ENCODE results near the gene AMHR2. TPM values are rescaled to one million over a fixed set of nuclear protein-coding genes. Genes with fewer than 3 reads are reported as not detected.
A peak's percentile ranks its signal among the peaks of the same experiment; 100 is the strongest.

The AMHR2 gene
- polyA plus RNA-seq, 2 donors, result 0.08 TPM; not detected in 1

DNA sequence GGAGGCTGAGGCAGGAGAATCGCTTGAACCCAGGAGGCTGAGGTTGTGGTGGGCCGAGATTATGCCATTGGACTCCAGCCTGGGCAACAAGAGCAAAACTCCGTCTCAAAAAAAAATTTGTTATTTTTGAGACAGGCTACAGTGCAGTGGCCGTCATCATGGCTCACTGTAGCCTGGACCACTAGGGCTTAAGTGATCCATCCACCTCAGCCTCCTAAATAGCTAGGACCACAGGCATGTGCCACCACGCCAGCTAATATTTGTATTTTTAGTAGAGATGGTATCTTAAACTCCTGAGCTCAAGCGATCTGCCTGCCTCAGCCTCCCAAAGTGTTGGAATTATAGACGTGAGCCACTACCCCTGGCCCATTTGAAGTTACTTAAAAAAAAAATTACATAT is 27.3 kb downstream of the AMHR2 start:
- 87 to 93% methylated on average over 7 of the region's 7 CpGs for WGBS, 2 donors
- Histone ChIP-seq H3K27me3 (ENCODE audit: control insufficient read depth in 1 of 2, insufficient read depth in 2 of 2, low read length in 2 of 2) (no peaks in the 10 kb centered on the region), H3K4me3 (ENCODE audit: low read depth in 1 of 2, low read length in 2 of 2) (no peak overlapping the region), H3K27ac (ENCODE audit: low read depth in 2 of 2, low read length in 1 of 2) (no peak overlapping the region), H3K4me1 (ENCODE audit: control insufficient read depth in 2 of 2, insufficient read depth in 2 of 2, low read length in 1 of 2) (peaks cover 0 to 3% of the 10 kb centered on the region in 2 donors), H3K36me3 (ENCODE audit: control insufficient read depth in 2 of 2, insufficient read depth in 2 of 2, low read length in 1 of 2) (peaks cover 0 to 9% of the 10 kb centered on the region in 2 donors), H3K9me3 (ENCODE audit: control insufficient read depth in 2 of 2, insufficient read depth in 1 of 2, low read depth in 1 of 2, low read length in 1 of 2) (no peaks in the 10 kb centered on the region)

DNA sequence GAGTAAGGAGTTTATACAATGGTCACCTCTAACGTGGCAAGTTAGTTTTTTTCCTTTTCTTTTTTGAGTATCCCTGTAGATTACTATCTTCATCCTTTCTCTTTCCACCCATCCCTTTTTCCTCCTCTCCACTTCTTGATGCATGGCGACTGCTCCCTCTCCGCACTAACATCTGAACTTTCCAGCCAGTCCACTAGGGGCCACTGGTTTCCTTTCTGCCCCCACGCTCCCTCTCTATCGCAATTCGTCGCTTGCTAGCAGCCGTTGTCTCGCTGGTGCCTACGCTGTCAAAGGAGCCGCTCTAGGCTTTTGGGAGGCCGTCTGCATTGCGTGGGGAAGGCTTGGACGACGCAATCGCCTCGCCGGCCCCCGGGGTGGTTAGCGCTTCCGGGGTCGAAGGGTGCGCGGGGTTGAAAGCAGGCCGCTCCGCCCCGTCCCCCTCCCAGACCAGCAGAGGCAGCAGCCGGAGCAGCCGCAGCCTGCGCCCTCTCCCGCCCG is 28.1 kb downstream of the AMHR2 start, which contains the start of gene PCBP2:
TSS of gene PCBP2 (plus strand) at position 442 of the 498 bp plus-strand sequence. CDS start 2,699 bp downstream, outside the sequence.
- H3K36me3 ChIP-seq (ENCODE audit: control insufficient read depth in 2 of 2, insufficient read depth in 2 of 2, low read length in 1 of 2), result peaks cover 2 to 13% of the 10 kb centered on the region in 2 donors
- peaks cover 0 to 3% of the 10 kb centered on the region in 2 donors for H3K4me1 ChIP-seq (ENCODE audit: control insufficient read depth in 2 of 2, insufficient read depth in 2 of 2, low read length in 1 of 2)
- H3K9me3 ChIP-seq (ENCODE audit: control insufficient read depth in 2 of 2, insufficient read depth in 1 of 2, low read depth in 1 of 2, low read length in 1 of 2), result no peaks in the 10 kb centered on the region
- 0% methylated on average over 24 to 31 of the region's 32 CpGs for WGBS, 2 donors
- no peaks in the 10 kb centered on the region for H3K27me3 ChIP-seq (ENCODE audit: control insufficient read depth in 1 of 2, insufficient read depth in 2 of 2, low read length in 2 of 2)
- H3K27ac ChIP-seq (ENCODE audit: low read depth in 2 of 2, low read length in 1 of 2), result peak within 1 kb of the TSS; percentile 97 to 99
- H3K4me3 ChIP-seq (ENCODE audit: low read depth in 1 of 2, low read length in 2 of 2), result peak within 1 kb of the TSS; percentile 81 to 85

DNA sequence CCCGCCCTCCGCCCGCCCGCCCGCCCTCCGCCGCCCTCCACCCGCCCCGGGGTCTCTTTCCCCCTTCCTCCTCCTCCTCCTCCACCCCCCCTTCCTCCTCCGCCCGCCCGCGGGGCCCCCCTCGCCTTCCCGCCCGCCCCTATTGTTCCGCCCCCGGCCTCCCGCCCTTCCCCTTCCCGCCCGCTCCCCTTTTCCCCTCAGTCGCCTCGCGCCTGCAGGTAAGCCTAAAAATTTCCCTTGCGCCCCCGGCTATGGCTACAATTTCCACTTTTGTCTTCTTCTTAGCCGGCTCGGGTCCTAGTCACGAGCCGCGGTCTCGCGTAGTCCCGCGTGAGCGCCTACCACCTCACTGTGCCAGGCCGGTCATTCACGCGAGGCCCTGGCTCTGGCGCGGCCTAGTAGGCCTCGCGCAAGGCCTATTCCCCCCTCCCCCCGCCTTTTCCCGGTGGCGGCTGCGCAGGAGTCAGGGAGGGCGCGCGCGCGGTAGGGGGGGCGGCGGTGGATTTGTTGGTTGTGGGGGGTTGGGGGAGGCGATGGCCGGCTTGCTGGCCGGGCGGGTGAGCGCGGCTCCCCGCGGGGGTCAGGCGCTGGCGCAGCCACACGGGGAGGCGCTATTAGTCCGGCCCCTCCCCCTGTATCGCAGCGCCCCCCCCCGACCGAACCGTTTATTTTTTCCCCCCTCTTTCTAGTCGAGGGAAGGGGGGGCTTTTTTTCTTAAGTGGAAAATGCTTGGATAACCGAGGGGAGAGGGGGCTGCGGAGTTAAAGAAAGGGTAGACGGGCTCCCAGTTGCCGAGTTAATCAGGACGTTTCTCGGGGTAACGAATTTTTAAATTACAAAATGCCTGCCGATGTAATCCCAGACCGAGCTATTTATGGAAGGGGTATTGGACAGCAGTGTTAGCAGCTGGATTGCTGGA is 28.8 kb downstream of the AMHR2 start:
- peaks cover 0 to 3% of the 10 kb centered on the region in 2 donors for H3K4me1 ChIP-seq (ENCODE audit: control insufficient read depth in 2 of 2, insufficient read depth in 2 of 2, low read length in 1 of 2)
- H3K9me3 ChIP-seq (ENCODE audit: control insufficient read depth in 2 of 2, insufficient read depth in 1 of 2, low read depth in 1 of 2, low read length in 1 of 2), result no peaks in the 10 kb centered on the region
- H3K4me3 ChIP-seq (ENCODE audit: low read depth in 1 of 2, low read length in 2 of 2), result peak overlapping the region; percentile 81 to 85
- no peaks in the 10 kb centered on the region for H3K27me3 ChIP-seq (ENCODE audit: control insufficient read depth in 1 of 2, insufficient read depth in 2 of 2, low read length in 2 of 2)
- peak overlapping the region; percentile 97 to 99 for H3K27ac ChIP-seq (ENCODE audit: low read depth in 2 of 2, low read length in 1 of 2)
- peaks cover 8 to 16% of the 10 kb centered on the region in 2 donors for H3K36me3 ChIP-seq (ENCODE audit: control insufficient read depth in 2 of 2, insufficient read depth in 2 of 2, low read length in 1 of 2)
- 1% methylated on average over 43 to 69 of the region's 82 CpGs for WGBS, 2 donors

- no peaks in the 10 kb centered on the region for H3K27me3 ChIP-seq (ENCODE audit: control insufficient read depth in 1 of 2, insufficient read depth in 2 of 2, low read length in 2 of 2)
- H3K4me1 ChIP-seq (ENCODE audit: control insufficient read depth in 2 of 2, insufficient read depth in 2 of 2, low read length in 1 of 2), result peaks cover 0 to 3% of the 10 kb centered on the region in 2 donors
- 17 to 19% methylated on average over 6 of the region's 6 CpGs for WGBS, 2 donors
- H3K4me3 ChIP-seq (ENCODE audit: low read depth in 1 of 2, low read length in 2 of 2), result peak overlapping the region in 1 of 2 donors; percentile 85
- H3K36me3 ChIP-seq (ENCODE audit: control insufficient read depth in 2 of 2, insufficient read depth in 2 of 2, low read length in 1 of 2), result peaks cover 8 to 23% of the 10 kb centered on the region in 2 donors
- no peaks in the 10 kb centered on the region for H3K9me3 ChIP-seq (ENCODE audit: control insufficient read depth in 2 of 2, insufficient read depth in 1 of 2, low read depth in 1 of 2, low read length in 1 of 2)
- no peak overlapping the region for H3K27ac ChIP-seq (ENCODE audit: low read depth in 2 of 2, low read length in 1 of 2)
Measured at GRCh38 chr12:53453953-53454640, 30.4 kb downstream of the AMHR2 start.

- WGBS, 2 donors, result 53 to 65% methylated on average over 3 of the region's 3 CpGs
- no peaks in the 10 kb centered on the region for H3K9me3 ChIP-seq (ENCODE audit: control insufficient read depth in 2 of 2, insufficient read depth in 1 of 2, low read depth in 1 of 2, low read length in 1 of 2)
- peak overlapping the region in 1 of 2 donors; percentile 11 for H3K4me3 ChIP-seq (ENCODE audit: low read depth in 1 of 2, low read length in 2 of 2)
- H3K27ac ChIP-seq (ENCODE audit: low read depth in 2 of 2, low read length in 1 of 2), result no peak overlapping the region
- H3K4me1 ChIP-seq (ENCODE audit: control insufficient read depth in 2 of 2, insufficient read depth in 2 of 2, low read length in 1 of 2), result peaks cover 0 to 3% of the 10 kb centered on the region in 2 donors
- H3K36me3 ChIP-seq (ENCODE audit: control insufficient read depth in 2 of 2, insufficient read depth in 2 of 2, low read length in 1 of 2), result peaks cover 8 to 26% of the 10 kb centered on the region in 2 donors
- H3K27me3 ChIP-seq (ENCODE audit: control insufficient read depth in 1 of 2, insufficient read depth in 2 of 2, low read length in 2 of 2), result no peaks in the 10 kb centered on the region
Measured at GRCh38 chr12:53454707-53455106, 31.1 kb downstream of the AMHR2 start.

- Histone ChIP-seq H3K36me3 (ENCODE audit: control insufficient read depth in 2 of 2, insufficient read depth in 2 of 2, low read length in 1 of 2) (peaks cover 8 to 42% of the 10 kb centered on the region in 2 donors), H3K27ac (ENCODE audit: low read depth in 2 of 2, low read length in 1 of 2) (no peak overlapping the region), H3K4me3 (ENCODE audit: low read depth in 1 of 2, low read length in 2 of 2) (no peak overlapping the region), H3K27me3 (ENCODE audit: control insufficient read depth in 1 of 2, insufficient read depth in 2 of 2, low read length in 2 of 2) (no peaks in the 10 kb centered on the region), H3K4me1 (ENCODE audit: control insufficient read depth in 2 of 2, insufficient read depth in 2 of 2, low read length in 1 of 2) (peaks cover 0 to 3% of the 10 kb centered on the region in 2 donors), H3K9me3 (ENCODE audit: control insufficient read depth in 2 of 2, insufficient read depth in 1 of 2, low read depth in 1 of 2, low read length in 1 of 2) (no peaks in the 10 kb centered on the region)
- WGBS, 2 donors, result 69% methylated on average over 6 of the region's 6 CpGs
Measured at GRCh38 chr12:53456654-53457366, 33.2 kb downstream of the AMHR2 start.

DNA sequence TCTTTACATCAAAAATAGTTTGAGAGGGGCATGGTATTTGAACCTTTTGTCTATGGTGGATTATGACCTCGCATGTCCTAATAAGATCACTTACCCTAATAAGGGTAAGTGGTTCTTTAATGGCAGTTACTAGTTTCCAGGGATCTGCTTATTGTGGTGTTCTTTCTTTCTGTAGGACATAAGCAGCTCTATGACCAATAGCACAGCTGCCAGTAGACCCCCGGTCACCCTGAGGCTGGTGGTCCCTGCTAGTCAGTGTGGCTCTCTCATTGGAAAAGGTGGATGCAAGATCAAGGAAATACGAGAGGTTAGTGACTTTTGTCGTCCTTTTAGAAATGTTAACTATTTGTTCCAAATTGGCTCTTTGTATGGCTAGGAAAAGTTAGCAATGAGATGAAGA is 35.4 kb downstream of the AMHR2 start:
- 69 to 76% methylated on average over 4 of the region's 4 CpGs for WGBS, 2 donors
- Histone ChIP-seq H3K36me3 (ENCODE audit: control insufficient read depth in 2 of 2, insufficient read depth in 2 of 2, low read length in 1 of 2) (peaks cover 8 to 52% of the 10 kb centered on the region in 2 donors), H3K4me3 (ENCODE audit: low read depth in 1 of 2, low read length in 2 of 2) (no peak overlapping the region), H3K4me1 (ENCODE audit: control insufficient read depth in 2 of 2, insufficient read depth in 2 of 2, low read length in 1 of 2) (peaks cover 0 to 3% of the 10 kb centered on the region in 2 donors), H3K27ac (ENCODE audit: low read depth in 2 of 2, low read length in 1 of 2) (no peak overlapping the region), H3K27me3 (ENCODE audit: control insufficient read depth in 1 of 2, insufficient read depth in 2 of 2, low read length in 2 of 2) (no peaks in the 10 kb centered on the region), H3K9me3 (ENCODE audit: control insufficient read depth in 2 of 2, insufficient read depth in 1 of 2, low read depth in 1 of 2, low read length in 1 of 2) (no peaks in the 10 kb centered on the region)

DNA sequence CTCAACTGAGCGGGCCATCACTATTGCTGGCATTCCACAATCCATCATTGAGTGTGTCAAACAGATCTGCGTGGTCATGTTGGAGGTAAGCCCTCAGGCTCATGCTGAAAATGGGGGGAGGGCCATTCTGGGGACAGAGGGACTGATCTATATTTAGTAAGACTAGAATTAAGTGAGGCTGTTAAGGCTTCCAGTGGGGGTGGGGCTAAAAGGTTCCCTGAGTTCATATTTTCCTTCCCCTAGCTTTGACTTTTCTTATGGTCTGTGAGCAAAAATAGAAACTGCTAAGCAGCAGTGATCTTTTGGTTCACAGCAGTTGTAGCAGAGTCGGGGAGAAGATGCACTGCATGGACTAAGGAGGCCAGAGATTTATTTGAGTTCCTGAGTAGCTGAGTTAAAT is 37.4 kb downstream of the AMHR2 start:
- H3K4me1 ChIP-seq (ENCODE audit: control insufficient read depth in 2 of 2, insufficient read depth in 2 of 2, low read length in 1 of 2), result no peaks in the 10 kb centered on the region
- no peaks in the 10 kb centered on the region for H3K27me3 ChIP-seq (ENCODE audit: control insufficient read depth in 1 of 2, insufficient read depth in 2 of 2, low read length in 2 of 2)
- H3K36me3 ChIP-seq (ENCODE audit: control insufficient read depth in 2 of 2, insufficient read depth in 2 of 2, low read length in 1 of 2), result peaks cover 20 to 47% of the 10 kb centered on the region in 2 donors
- H3K27ac ChIP-seq (ENCODE audit: low read depth in 2 of 2, low read length in 1 of 2), result no peak overlapping the region
- H3K4me3 ChIP-seq (ENCODE audit: low read depth in 1 of 2, low read length in 2 of 2), result no peak overlapping the region
- WGBS, 2 donors, result 61 to 73% methylated on average over 3 of the region's 3 CpGs
- no peaks in the 10 kb centered on the region for H3K9me3 ChIP-seq (ENCODE audit: control insufficient read depth in 2 of 2, insufficient read depth in 1 of 2, low read depth in 1 of 2, low read length in 1 of 2)

GRCh38 chr12:53461591-53461990 is 37.9 kb downstream of the AMHR2 start:
- Histone ChIP-seq H3K9me3 (ENCODE audit: control insufficient read depth in 2 of 2, insufficient read depth in 1 of 2, low read depth in 1 of 2, low read length in 1 of 2) (no peaks in the 10 kb centered on the region), H3K4me1 (ENCODE audit: control insufficient read depth in 2 of 2, insufficient read depth in 2 of 2, low read length in 1 of 2) (no peaks in the 10 kb centered on the region), H3K27me3 (ENCODE audit: control insufficient read depth in 1 of 2, insufficient read depth in 2 of 2, low read length in 2 of 2) (no peaks in the 10 kb centered on the region), H3K27ac (ENCODE audit: low read depth in 2 of 2, low read length in 1 of 2) (no peak overlapping the region), H3K36me3 (ENCODE audit: control insufficient read depth in 2 of 2, insufficient read depth in 2 of 2, low read length in 1 of 2) (peaks cover 19 to 46% of the 10 kb centered on the region in 2 donors), H3K4me3 (ENCODE audit: low read depth in 1 of 2, low read length in 2 of 2) (no peak overlapping the region)
- WGBS, 2 donors, result 79 to 80% methylated on average over 8 of the region's 8 CpGs

Data from esophagus (tissue), 2 donors.